GM12875 (cell line): ENCODE data around the gene THOP1.

Experiments used
- H3K4me3 ChIP-seq: one replicate; pipeline ENCODE4 v1.5.1; 2011; ENCODE audit warnings: low read depth, low read length, control low read depth
- TF ChIP-seq, protein P1 (sequence below): IDR thresholded peaks from 2 replicates; pipeline ENCODE4 v1.5.1; 2011; ENCODE audit warnings: low read depth, mild to moderate bottlenecking, control low read depth, inconsistent platforms, low read length, moderate library complexity, borderline replicate concordance; ENCODE audit not compliant: insufficient read depth

Gene THOP1

DNA sequence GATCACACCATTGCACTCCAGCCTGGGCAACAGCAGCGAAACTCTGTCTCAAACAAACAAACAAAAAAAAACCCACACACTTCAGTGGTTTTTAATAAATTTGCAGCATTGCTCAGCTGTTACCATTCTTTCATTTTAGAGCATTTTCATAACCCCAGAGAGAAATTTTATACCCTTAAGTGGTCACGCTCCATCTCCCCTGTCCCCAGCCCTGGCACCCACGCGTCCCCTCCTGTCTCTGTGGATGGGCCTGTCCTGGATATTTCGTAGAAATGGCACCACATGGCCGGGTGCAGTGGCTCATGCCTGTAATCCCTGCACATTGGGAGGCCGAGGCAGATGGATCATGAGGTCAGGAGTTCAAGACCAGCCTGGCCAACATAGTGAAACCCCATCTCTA, 7.8 kb downstream of the THOP1 start:
- no peak overlapping the region for H3K4me3 ChIP-seq
- TF ChIP-seq, protein P1, sequence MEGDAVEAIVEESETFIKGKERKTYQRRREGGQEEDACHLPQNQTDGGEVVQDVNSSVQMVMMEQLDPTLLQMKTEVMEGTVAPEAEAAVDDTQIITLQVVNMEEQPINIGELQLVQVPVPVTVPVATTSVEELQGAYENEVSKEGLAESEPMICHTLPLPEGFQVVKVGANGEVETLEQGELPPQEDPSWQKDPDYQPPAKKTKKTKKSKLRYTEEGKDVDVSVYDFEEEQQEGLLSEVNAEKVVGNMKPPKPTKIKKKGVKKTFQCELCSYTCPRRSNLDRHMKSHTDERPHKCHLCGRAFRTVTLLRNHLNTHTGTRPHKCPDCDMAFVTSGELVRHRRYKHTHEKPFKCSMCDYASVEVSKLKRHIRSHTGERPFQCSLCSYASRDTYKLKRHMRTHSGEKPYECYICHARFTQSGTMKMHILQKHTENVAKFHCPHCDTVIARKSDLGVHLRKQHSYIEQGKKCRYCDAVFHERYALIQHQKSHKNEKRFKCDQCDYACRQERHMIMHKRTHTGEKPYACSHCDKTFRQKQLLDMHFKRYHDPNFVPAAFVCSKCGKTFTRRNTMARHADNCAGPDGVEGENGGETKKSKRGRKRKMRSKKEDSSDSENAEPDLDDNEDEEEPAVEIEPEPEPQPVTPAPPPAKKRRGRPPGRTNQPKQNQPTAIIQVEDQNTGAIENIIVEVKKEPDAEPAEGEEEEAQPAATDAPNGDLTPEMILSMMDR = no peak

DNA sequence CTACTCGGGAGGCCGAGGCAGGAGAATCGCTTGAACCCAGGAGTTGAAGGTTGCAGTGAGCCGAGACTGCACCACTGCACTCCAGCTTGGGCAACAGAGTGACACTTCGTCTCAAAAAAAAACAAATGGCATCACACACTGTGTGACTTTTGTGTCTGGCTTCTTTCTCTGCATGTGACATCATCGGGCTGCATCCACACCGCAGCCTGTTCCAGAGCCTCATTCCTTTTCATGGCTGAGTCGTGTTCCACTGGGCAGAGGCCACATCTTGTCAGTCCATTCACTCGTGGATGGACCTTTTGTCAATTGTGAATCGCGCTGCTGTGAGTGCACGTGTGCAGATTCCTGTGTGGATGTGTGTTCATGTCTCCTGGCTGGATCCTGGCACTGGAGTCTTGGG, 8.3 kb downstream of the THOP1 start:
- H3K4me3 ChIP-seq = no peak overlapping the region
- TF ChIP-seq, protein P1 = no peak

DNA sequence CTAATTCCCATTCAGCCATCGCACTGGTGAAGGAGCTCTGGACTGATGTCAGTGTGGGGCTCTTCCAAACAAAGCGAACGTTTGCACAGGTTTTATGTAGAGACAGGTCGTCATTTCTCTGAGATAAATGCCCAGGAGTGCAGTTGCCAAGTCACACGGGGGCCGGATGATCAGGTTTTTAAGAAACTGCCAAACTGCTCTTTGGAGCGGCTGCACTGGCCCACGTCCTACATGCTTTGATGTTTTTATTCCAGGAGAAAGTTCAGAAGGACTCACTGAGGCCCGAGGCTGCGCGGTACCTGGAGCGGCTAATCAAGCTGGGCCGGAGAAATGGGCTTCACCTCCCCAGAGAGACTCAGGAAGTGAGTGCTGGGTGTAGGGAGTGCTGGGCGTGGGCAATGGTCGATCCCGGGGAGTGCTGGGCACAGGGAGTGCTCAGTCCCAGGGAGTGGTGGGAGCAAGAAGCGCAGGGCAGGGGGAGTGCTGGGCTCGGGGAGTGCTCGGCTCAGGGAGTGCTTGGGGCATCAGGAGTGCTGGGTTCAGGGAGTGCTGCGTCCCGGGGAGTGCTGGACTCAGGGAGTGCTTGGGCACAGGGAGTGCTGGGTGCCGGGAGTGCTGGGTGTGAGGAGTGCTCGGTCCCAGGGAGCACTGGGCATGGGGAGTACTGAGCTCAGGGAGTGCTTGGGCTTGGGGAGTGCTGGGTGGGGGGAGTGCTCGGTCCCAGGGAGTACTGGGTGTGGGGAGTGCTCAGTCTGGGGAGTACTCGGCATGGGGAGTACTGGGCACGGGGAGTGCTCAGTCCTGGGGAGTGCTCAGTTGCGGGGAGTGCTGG, 10.7 kb downstream of the THOP1 start:
- TF ChIP-seq, protein P1 = no peak
- no peak overlapping the region for H3K4me3 ChIP-seq

DNA sequence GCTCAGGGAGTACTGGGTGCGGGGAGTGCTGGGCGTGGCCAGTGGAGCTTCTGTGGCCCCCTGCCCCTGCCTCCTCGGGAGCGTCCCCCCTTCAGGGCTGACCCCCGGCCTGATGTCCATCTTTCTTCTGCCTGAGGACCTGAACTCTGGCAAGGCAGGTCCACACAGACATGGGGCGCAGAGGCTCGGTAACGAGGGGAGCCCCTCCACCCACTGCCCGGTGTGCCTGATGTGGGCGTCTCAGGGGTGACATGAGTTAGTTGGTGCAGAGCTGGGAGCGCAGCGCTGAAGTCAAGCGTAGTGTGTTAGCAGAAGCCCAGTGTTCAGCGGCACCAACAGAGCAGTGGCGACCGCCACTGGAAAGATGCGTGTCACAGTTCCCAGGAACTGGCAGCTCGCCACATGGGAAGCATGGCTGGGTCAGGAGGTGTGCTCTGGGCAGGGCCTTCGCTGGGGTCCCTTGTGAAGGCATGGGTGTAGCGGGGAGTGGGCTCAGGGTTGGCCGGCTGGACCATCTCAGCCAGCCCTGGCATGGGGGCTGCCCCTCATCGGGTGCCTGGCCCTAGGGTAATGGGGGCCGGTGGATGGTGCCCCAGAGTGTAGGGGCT, 11.5 kb downstream of the THOP1 start:
- no peak overlapping the region for H3K4me3 ChIP-seq
- TF ChIP-seq, protein P1 = no peak

DNA sequence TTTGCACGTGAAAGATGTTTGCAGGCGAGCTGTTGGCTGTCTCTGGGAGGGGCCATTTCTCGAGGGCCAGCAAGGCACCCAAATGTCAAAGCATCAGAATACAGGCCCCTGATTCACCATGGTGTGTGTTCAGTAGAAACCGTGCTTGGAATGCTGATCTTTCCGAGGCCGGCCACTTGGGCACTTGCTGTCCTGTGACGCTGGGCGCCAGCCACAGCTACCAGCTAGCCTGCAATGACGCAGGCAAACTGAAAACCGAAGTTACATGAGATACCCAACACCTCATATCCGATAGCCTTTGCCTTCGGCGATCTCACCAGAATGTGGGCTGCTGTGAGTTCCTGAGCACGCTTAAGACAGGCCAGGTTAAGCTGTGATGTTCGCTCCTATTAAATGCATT, 12.0 kb downstream of the THOP1 start:
- TF ChIP-seq, protein P1 = no peak
- no peak overlapping the region for H3K4me3 ChIP-seq

DNA sequence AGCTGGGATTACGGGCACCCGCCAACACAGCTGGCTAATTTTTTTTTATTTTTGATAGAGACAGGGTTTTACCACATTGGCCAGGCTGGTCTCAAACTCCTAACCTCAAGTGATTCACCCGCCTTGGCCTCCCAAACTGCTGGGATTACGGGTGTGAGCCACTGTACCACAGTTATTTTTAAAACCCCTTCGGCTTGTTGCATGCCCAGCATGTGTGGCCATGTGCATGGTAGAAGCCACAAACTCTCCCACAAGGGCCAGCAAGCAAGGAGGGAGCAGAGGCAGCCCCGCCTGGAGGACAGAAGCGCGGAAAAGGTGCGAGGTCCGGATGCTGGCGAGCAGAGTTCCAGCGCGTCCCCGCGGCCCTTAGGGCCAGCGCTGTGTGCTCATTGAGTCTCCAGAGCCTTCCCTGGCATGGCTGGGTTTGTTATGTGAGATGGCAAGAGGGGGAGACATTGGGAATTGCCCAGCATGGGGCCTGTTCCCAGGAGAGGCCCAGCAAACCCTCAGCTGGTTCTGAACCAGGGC, 12.9 kb downstream of the THOP1 start:
- H3K4me3 ChIP-seq = no peak overlapping the region
- TF ChIP-seq, protein P1 = no peak

DNA sequence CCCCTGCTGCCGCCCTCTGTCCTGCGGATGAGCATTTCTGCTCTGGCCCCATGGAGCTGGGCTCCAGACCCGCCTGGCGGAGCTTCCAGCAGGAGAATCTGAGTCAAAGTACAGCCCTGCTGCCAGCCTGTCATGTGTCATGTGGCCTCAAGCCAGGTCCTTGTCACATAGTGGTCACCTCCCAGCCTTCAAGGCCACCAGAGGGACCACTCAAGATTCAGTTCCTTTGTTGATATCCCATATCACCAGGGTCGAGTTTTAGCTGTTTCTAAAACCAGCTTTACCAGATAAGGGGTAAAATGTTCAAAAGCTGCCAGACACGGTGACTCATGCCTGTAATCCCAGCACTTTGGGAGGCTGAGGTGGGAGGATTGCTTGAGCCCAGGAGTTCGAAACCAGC, 13.4 kb downstream of the THOP1 start:
- H3K4me3 ChIP-seq = no peak overlapping the region
- TF ChIP-seq, protein P1 = no peak
